Measurements from ENCODE around the gene NCOA1. TPM values are rescaled to one million over a fixed set of nuclear protein-coding genes. Genes with fewer than 3 reads are reported as not detected.

NCOA1 gene
- total RNA-seq, 1 experiment from 2014 or later = 37.1 TPM

DNA sequence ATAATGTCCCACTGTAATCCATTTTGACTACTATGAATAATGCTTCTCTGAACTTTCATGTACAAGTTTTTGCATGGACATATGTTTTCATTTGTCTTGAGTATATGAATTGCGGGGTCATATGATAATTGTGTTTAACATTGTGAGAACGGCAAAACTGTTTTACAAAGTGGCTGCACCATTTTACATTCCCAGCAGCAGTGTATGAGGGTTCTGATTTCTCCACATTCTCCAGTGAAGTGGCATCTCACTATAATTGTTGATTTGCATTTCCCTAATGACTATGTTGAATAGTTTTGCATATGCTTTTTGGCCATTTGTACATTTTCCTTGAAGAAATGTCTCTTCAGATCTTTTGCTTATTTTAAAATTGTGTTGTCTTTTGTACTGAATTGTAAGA, 20.1 kb downstream of the NCOA1 start:
- no peaks in the 10 kb centered on the region for H3K36me3 ChIP-seq (ENCODE audit: control insufficient read depth, insufficient read depth, low read length)
- H3K4me3 Mint-ChIP-seq (ENCODE audit: unreplicated experiment) = no peak overlapping the region
- H3K36me3 Mint-ChIP-seq (ENCODE audit: insufficient read depth, unreplicated experiment) = no peaks in the 10 kb centered on the region
- POLR2A ChIA-PET = no interaction called here
- H3K27me3 ChIP-seq (replicated peaks; ENCODE audit: control insufficient read depth, insufficient read depth, low read length) = no peaks in the 10 kb centered on the region
- H3K4me1 Mint-ChIP-seq (ENCODE audit: low read depth, unreplicated experiment) = peaks cover 13% of the 10 kb centered on the region
- TF ChIP-seq, protein P1, sequence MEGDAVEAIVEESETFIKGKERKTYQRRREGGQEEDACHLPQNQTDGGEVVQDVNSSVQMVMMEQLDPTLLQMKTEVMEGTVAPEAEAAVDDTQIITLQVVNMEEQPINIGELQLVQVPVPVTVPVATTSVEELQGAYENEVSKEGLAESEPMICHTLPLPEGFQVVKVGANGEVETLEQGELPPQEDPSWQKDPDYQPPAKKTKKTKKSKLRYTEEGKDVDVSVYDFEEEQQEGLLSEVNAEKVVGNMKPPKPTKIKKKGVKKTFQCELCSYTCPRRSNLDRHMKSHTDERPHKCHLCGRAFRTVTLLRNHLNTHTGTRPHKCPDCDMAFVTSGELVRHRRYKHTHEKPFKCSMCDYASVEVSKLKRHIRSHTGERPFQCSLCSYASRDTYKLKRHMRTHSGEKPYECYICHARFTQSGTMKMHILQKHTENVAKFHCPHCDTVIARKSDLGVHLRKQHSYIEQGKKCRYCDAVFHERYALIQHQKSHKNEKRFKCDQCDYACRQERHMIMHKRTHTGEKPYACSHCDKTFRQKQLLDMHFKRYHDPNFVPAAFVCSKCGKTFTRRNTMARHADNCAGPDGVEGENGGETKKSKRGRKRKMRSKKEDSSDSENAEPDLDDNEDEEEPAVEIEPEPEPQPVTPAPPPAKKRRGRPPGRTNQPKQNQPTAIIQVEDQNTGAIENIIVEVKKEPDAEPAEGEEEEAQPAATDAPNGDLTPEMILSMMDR (IDR thresholded peaks at IDR 0.05; ENCODE audit: insufficient read depth in 1 of 2, low read depth in 1 of 2, low read length in 1 of 2, severe bottlenecking in 1 of 2, unreplicated experiment in 1 of 2) = no peak
- H3K4me1 ChIP-seq = no peaks in the 10 kb centered on the region
- H3K9me3 ChIP-seq = no peaks in the 10 kb centered on the region
- H3K4me3 ChIP-seq (ENCODE audit: low read depth, low read length) = no peak overlapping the region
- intact Hi-C loops (cut with micrococcal nuclease; ENCODE audit: unreplicated experiment) = no loop called here
- CTCF ChIA-PET = no interaction called here
- H3K9me3 Mint-ChIP-seq (ENCODE audit: unreplicated experiment) = no peaks in the 10 kb centered on the region
- no peak overlapping the region for H3K27ac Mint-ChIP-seq (ENCODE audit: unreplicated experiment)
- no peak for DNase-seq
- no TSS peak for BruUV-seq (replicated peaks)
- no peaks in the 10 kb centered on the region for H3K27me3 Mint-ChIP-seq (ENCODE audit: insufficient read depth, unreplicated experiment)

DNA sequence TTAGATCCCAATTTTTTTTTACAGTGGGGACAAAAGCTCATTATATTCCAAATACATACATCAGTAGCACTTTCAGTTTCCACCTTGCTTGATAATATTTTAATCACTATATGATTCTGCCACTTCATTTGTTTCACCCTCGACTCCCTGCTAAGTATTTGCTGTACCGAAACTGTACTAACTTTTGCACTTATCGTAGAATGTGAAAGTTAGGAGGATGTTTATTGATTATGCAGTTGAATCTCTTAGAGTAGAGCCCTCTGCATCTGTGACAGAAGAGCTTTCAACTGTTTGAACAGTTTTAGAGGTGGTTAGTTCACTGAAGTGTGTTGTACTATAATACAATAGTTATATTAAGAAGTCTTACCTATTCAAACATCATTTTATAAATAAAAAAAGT, 20.8 kb downstream of the NCOA1 start:
- no TSS peak for BruUV-seq (replicated peaks)
- H3K4me3 ChIP-seq (ENCODE audit: low read depth, low read length) = no peak overlapping the region
- no peak for DNase-seq
- no peaks in the 10 kb centered on the region for H3K36me3 ChIP-seq (ENCODE audit: control insufficient read depth, insufficient read depth, low read length)
- no peaks in the 10 kb centered on the region for H3K9me3 ChIP-seq
- CTCF ChIA-PET = no interaction called here
- Mint-ChIP-seq H3K4me1 (ENCODE audit: low read depth, unreplicated experiment) (peaks cover 20% of the 10 kb centered on the region), H3K36me3 (ENCODE audit: insufficient read depth, unreplicated experiment) (no peaks in the 10 kb centered on the region), H3K4me3 (ENCODE audit: unreplicated experiment) (no peak overlapping the region), H3K9me3 (ENCODE audit: unreplicated experiment) (no peaks in the 10 kb centered on the region), H3K27me3 (ENCODE audit: insufficient read depth, unreplicated experiment) (no peaks in the 10 kb centered on the region), H3K27ac (ENCODE audit: unreplicated experiment) (no peak overlapping the region)
- H3K27me3 ChIP-seq (replicated peaks; ENCODE audit: control insufficient read depth, insufficient read depth, low read length) = no peaks in the 10 kb centered on the region
- intact Hi-C loops (cut with micrococcal nuclease; ENCODE audit: unreplicated experiment) = no loop called here
- POLR2A ChIA-PET = no interaction called here
- TF ChIP-seq, protein P1 (IDR thresholded peaks at IDR 0.05; ENCODE audit: insufficient read depth in 1 of 2, low read depth in 1 of 2, low read length in 1 of 2, severe bottlenecking in 1 of 2, unreplicated experiment in 1 of 2) = no peak
- no peaks in the 10 kb centered on the region for H3K4me1 ChIP-seq

DNA sequence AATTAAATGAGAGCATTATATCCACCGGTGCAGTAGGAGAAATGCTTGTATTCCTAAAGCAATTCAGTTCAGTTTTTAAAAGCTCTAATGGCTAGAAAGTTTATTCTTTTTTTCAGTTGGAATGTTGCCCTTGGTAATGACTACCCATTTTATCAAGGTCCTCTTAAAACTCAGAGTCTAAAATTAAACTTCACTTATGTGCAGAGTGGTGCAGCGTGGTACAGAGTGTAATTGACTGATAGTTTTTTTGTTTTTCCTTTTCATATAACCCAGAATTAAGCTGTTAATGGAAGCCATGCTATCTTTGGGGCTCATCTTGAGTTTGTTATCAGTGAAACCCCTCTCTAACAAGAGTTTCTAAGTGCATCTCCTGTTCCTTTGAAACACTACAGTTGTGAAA, 21.4 kb downstream of the NCOA1 start:
- no peaks in the 10 kb centered on the region for H3K9me3 Mint-ChIP-seq (ENCODE audit: unreplicated experiment)
- no peaks in the 10 kb centered on the region for H3K27me3 Mint-ChIP-seq (ENCODE audit: insufficient read depth, unreplicated experiment)
- no peak overlapping the region for H3K4me3 Mint-ChIP-seq (ENCODE audit: unreplicated experiment)
- no peak overlapping the region for H3K27ac Mint-ChIP-seq (ENCODE audit: unreplicated experiment)
- intact Hi-C loops (cut with micrococcal nuclease; ENCODE audit: unreplicated experiment) = no loop called here
- no peaks in the 10 kb centered on the region for H3K27me3 ChIP-seq (replicated peaks; ENCODE audit: control insufficient read depth, insufficient read depth, low read length)
- POLR2A ChIA-PET = no interaction called here
- no peaks in the 10 kb centered on the region for H3K36me3 Mint-ChIP-seq (ENCODE audit: insufficient read depth, unreplicated experiment)
- H3K4me1 ChIP-seq = no peaks in the 10 kb centered on the region
- CTCF ChIA-PET = no interaction called here
- H3K36me3 ChIP-seq (ENCODE audit: control insufficient read depth, insufficient read depth, low read length) = no peaks in the 10 kb centered on the region
- BruUV-seq (replicated peaks) = no TSS peak
- H3K9me3 ChIP-seq = no peaks in the 10 kb centered on the region
- TF ChIP-seq, protein P1 (IDR thresholded peaks at IDR 0.05; ENCODE audit: insufficient read depth in 1 of 2, low read depth in 1 of 2, low read length in 1 of 2, severe bottlenecking in 1 of 2, unreplicated experiment in 1 of 2) = no peak
- H3K4me3 ChIP-seq (ENCODE audit: low read depth, low read length) = no peak overlapping the region
- peaks cover 25% of the 10 kb centered on the region for H3K4me1 Mint-ChIP-seq (ENCODE audit: low read depth, unreplicated experiment)
- no peak for DNase-seq

Measured in Caco-2 (cell line).